K562 (cell line): Measurements from ENCODE around the gene KITLG. TPM values are rescaled to one million over a fixed set of nuclear protein-coding genes. Genes with fewer than 3 reads are reported as not detected.

Experiments used
- ATAC-seq: fragments of 200-7000 bp; cut with Tn5 transposase; 3 replicates; pipeline ENCODE4 v1.9.1; 2020; ENCODE audit warnings: moderate library complexity
- BruUV-seq: library from RNA; stranded (reverse); fragments of 400-500 nt; replicated peaks from 2 replicates; lab custom pipeline; 2021; lab: Mats Ljungman, UMichigan
- CTCF ChIA-PET: fragments of 300-600 bp; formaldehyde crosslinking; extraction: SDS; loops from one replicate; lab custom pipeline; 2021; ENCODE audit warnings: low intra/inter-chr PET ratio; lab: Yijun Ruan, JAX
- POLR2A ChIA-PET: fragments of 300-600, 350-650 bp; sonication (Branson Sonifier 250); formaldehyde crosslinking; extraction: SDS; loops from one replicate; lab custom pipeline; 2021; ENCODE audit warnings: antibody characterized with exemption, inconsistent platforms; lab: Yijun Ruan, JAX
- DNase-seq, 4 experiments: peaks; one replicate each; pipeline versions ENCODE4 v3.0.0 to v3.0.0-alpha.2; 2011 to 2018; ENCODE audit warnings: low spot score in 3 of 4, mixed read lengths in 3 of 4; ENCODE audit errors: extremely low read depth in 1 of 4
- FAIRE-seq: peaks from 2 replicates; lab custom pipeline; 2011; peaks lifted over from hg19 to GRCh38; lab: Jason Lieb, UNC
- H2AFZ ChIP-seq: 2 replicates; pipeline ENCODE4 v1.6.0; 2011; ENCODE audit warnings: low read depth, low read length, control low read depth, inconsistent platforms
- H3K27ac ChIP-seq: fragments of 200-600 bp; 3 replicates; pipeline ENCODE4 v1.8.0; 2011; ENCODE audit warnings: low read depth, mild to moderate bottlenecking, control low read depth, inconsistent platforms, low read length, moderate library complexity, mixed read lengths; ENCODE audit errors: extremely low read depth
- H3K27me3 ChIP-seq, 2 experiments: fragments of 300-600 bp in 1 of 2; 2 replicates in 1 of 2; 3 replicates in 1 of 2; pipeline versions ENCODE4 v1.6.0 to v1.8.0; 2011; ENCODE audit warnings: inconsistent platforms in 2 of 2, low read length in 2 of 2, mild to moderate bottlenecking in 1 of 2, mixed read lengths in 1 of 2, moderate library complexity in 1 of 2; ENCODE audit not compliant: control insufficient read depth in 2 of 2, insufficient read depth in 2 of 2
- H3K36me3 ChIP-seq: fragments of 300-600 bp; 3 replicates; pipeline ENCODE4 v1.8.0; 2011; ENCODE audit warnings: mild to moderate bottlenecking, low read length, inconsistent platforms; ENCODE audit not compliant: control insufficient read depth, insufficient read depth
- H3K4me1 ChIP-seq, 2 experiments: fragments of 200-600 bp in 1 of 2; replicated peaks in 1 of 2; 2 replicates in 1 of 2; 3 replicates in 1 of 2; pipeline versions ENCODE4 v1.5.1 to v1.8.0; 2011; ENCODE audit warnings: inconsistent platforms in 2 of 2, low read length in 2 of 2, mild to moderate bottlenecking in 1 of 2, mixed read lengths in 1 of 2, moderate library complexity in 1 of 2; ENCODE audit not compliant: control insufficient read depth in 2 of 2, insufficient read depth in 2 of 2
- H3K4me2 ChIP-seq: 2 replicates; pipeline ENCODE4 v1.6.1; 2011; ENCODE audit warnings: low read length, control low read depth, inconsistent platforms, mixed read lengths; ENCODE audit not compliant: insufficient read depth
- H3K4me3 ChIP-seq: fragments of 200-600 bp; sonication (generic), shearing (Covaris generic); 2 replicates; pipeline ENCODE4 v1.5.1; 2016; ENCODE audit warnings: control low read depth, inconsistent platforms
- H3K79me2 ChIP-seq: fragments of 200-600 bp; 3 replicates; pipeline ENCODE4 v1.8.0; 2011; ENCODE audit warnings: low read length, inconsistent platforms; ENCODE audit not compliant: control insufficient read depth, insufficient read depth
- H3K9ac ChIP-seq, 2 experiments: 2 replicates each; pipeline versions ENCODE4 v1.6.0 to v1.6.1; 2011; ENCODE audit warnings: low read depth in 2 of 2, low read length in 2 of 2, control low read depth in 1 of 2, inconsistent platforms in 1 of 2, mild to moderate bottlenecking in 1 of 2, mixed read lengths in 1 of 2; ENCODE audit not compliant: insufficient read depth in 1 of 2
- H3K9me1 ChIP-seq: one replicate; pipeline ENCODE4 v1.6.0; 2011; ENCODE audit warnings: inconsistent platforms, mild to moderate bottlenecking, low read length, moderate library complexity; ENCODE audit not compliant: control insufficient read depth, insufficient read depth
- H3K9me3 ChIP-seq: replicated peaks from 2 replicates; pipeline ENCODE4 v1.5.1; 2011; ENCODE audit warnings: low read depth, low read length, inconsistent platforms; ENCODE audit not compliant: control insufficient read depth, insufficient read depth
- H4K20me1 ChIP-seq: replicated peaks from 2 replicates; pipeline ENCODE4 v1.6.1; 2011; ENCODE audit warnings: low read length, inconsistent platforms, mixed read lengths; ENCODE audit not compliant: control insufficient read depth, insufficient read depth
- ARHGAP35 ChIP-seq: fragments of 450-650 bp; IDR thresholded peaks from 2 replicates; pipeline ENCODE4 v1.6.1; 2018; ENCODE audit not compliant: partially characterized antibody
- CBX5 ChIP-seq: IDR thresholded peaks from 2 replicates; pipeline ENCODE4 v1.6.1; 2014; ENCODE audit warnings: low read depth, borderline replicate concordance
- EZH2 ChIP-seq: IDR thresholded peaks from 2 replicates; pipeline ENCODE4 v1.6.1; 2012; ENCODE audit warnings: low read depth, mild to moderate bottlenecking, inconsistent platforms, low read length, borderline replicate concordance
- MAFG ChIP-seq: fragments of 450-650 bp; conservative IDR thresholded peaks from 2 replicates; pipeline ENCODE4 v1.6.1; 2016; ENCODE audit warnings: missing genetic modification characterization, missing compliant biosample characterization
- MBD2 ChIP-seq: sonication (generic); IDR thresholded peaks from 2 replicates; pipeline ENCODE4 v1.6.1; 2016; ENCODE audit warnings: low read depth, borderline replicate concordance
- POLR2H ChIP-seq: IDR thresholded peaks from 2 replicates; pipeline ENCODE4 v1.6.1; 2016; ENCODE audit warnings: missing genetic modification characterization, low read depth, mild to moderate bottlenecking, control low read depth, missing compliant biosample characterization, moderate library complexity
- POLR3G ChIP-seq: IDR thresholded peaks from 2 replicates; pipeline ENCODE4 v1.6.1; 2011; ENCODE audit not compliant: insufficient read length, insufficient replicate concordance; ENCODE audit errors: extremely low read depth
- RNF2 ChIP-seq: sonication (generic); IDR thresholded peaks from 2 replicates; pipeline ENCODE4 v1.6.1; 2016
- SMARCB1 ChIP-seq: IDR thresholded peaks from 2 replicates; pipeline ENCODE4 v1.6.1; 2011; ENCODE audit warnings: improper control_type of control experiment, low read depth; ENCODE audit not compliant: insufficient read length
- TGIF2 ChIP-seq: sonication (generic); formaldehyde crosslinking; IDR thresholded peaks from 2 replicates; pipeline ENCODE4 v1.8.1; 2022; ENCODE audit warnings: mild to moderate bottlenecking, missing genetic modification reagents, moderate library complexity
- TSC22D4 ChIP-seq: fragments of 450-650 bp; IDR thresholded peaks from 2 replicates; pipeline ENCODE4 v1.6.1; 2016; ENCODE audit warnings: missing genetic modification characterization, missing biosample characterization, control low read depth
- ZKSCAN8 ChIP-seq: fragments of 200-800 bp; sonication (Bioruptor generic); IDR thresholded peaks from 2 replicates; pipeline ENCODE4 v1.6.1; 2016; ENCODE audit warnings: missing genetic modification characterization, missing compliant biosample characterization
- WGBS: fragments of 100-300 bp; shearing (Covaris generic); methylation state at CpG from one replicate; pipeline ENCODE4 v1.1.6; 2016; ENCODE audit warnings: low coverage, mixed read lengths; ENCODE audit not compliant: insufficient coverage; ENCODE audit errors: missing lambda C conversion rate; 5-methylcytosine and 5-hydroxymethylcytosine counted together
- in situ Hi-C: fragments of 300-500 bp; cut with MboI; formaldehyde crosslinking; loops from 4 replicates; pipeline ENCODE4 v1.15.0; 2018; ENCODE audit warnings: inconsistent platforms, mixed read lengths
- intact Hi-C: fragments of 100-400 bp; cut with micrococcal nuclease; formaldehyde crosslinking; loops from 2 replicates; pipeline ENCODE4 v1.14.2; 2022
- polyA plus RNA-seq, 8 experiments: library from polyadenylated mRNA; depleted of rRNA in 4 of 8; stranded (reverse) in 5 of 8; unstranded in 3 of 8; fragments of >200 nt; fragmentation: Nextera tagmentation in 2 of 8; fragmentation: Illumina TruSeq in 1 of 8; extraction: Ambion mirVana in 2 of 8; extraction: Trizol in 1 of 8; gene quantifications; 2 replicates each; pipeline versions ENCODE4 v1.2.1 to v1.2.3, GENCODE V29; 2011 to 2014; ENCODE audit warnings: inconsistent platforms in 1 of 8, missing spikeins in 1 of 8
- total RNA-seq, 7 experiments: library from RNA; depleted of rRNA in 6 of 7; stranded (reverse); fragments of >200 nt in 6 of 7; fragmentation: Illumina TruSeq in 2 of 7; extraction: Trizol in 2 of 7; gene quantifications; 2 replicates each; pipeline versions ENCODE4 v1.2.1 to v1.2.3, GENCODE V29; 2011 to 2021; ENCODE audit warnings: low replicate concordance in 1 of 7
- TF ChIP-seq, protein P1 (sequence below): fragments of 250-450 bp; sonication (Bioruptor Pico); IDR thresholded peaks from 2 replicates; pipeline ENCODE4 v1.8.0; 2021; ENCODE audit warnings: moderate library complexity, mild to moderate bottlenecking, inconsistent platforms
- TF ChIP-seq, protein P2 (sequence below): sonication (generic); formaldehyde crosslinking; IDR thresholded peaks from 2 replicates; pipeline ENCODE4 v1.8.1; 2022; ENCODE audit warnings: missing genetic modification reagents
- TF ChIP-seq, protein P3 (sequence below): fragments of 450-650 bp; IDR thresholded peaks from 2 replicates; pipeline ENCODE4 v1.6.1; 2016; ENCODE audit warnings: low read depth, mild to moderate bottlenecking, moderate library complexity

The KITLG gene
- total and polyA plus RNA-seq, 9 of the 15 experiments (the other 6 are each of a cell fraction or from before 2014, with no cell fraction given) = 0.04 to 0.09 (median 0.04) TPM; not detected in 6

DNA sequence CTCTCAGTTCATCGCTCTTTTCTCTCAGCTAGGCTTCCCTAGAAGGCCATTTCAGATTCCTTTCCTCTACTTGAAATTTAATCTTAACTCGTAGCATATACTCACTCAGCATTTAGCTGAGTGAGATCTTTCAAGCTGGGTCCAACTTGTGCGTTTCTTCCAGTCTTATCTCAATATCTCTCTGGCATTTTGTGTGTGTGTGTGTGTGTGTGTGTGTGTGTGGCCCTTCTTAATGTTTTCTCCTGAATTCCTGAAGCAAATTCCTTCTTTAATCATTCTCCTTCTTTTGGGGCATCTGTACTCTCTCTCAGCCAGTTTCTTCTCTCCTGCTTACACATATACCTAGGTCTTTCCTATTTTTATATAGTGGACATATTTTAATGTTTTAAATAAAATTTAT, 129.1 kb downstream of the KITLG start:
- in situ Hi-C loops (no loop called here), intact Hi-C loops (no loop called here)
- DNase-seq (no peak), ATAC-seq (no peak)
- Histone ChIP-seq H2AFZ (no peak overlapping the region), H3K9me1 (no peaks in the 10 kb centered on the region), H3K36me3 (no peaks in the 10 kb centered on the region), H3K79me2 (no peaks in the 10 kb centered on the region), H3K9me3 (no peaks in the 10 kb centered on the region), H4K20me1 (no peaks in the 10 kb centered on the region), H3K9ac (no peak overlapping the region)
- BruUV-seq = no TSS peak
- POLR2A ChIA-PET = no interaction called here
- no peak for TF ChIP-seq CBX5
- TF ChIP-seq TGIF2 (CRISPR knock-in tag) = no peak
- no peak for TF ChIP-seq SMARCB1
- no peak for TF ChIP-seq MAFG
- no peak for TF ChIP-seq EZH2
- no peak for TF ChIP-seq POLR2H (tag)
- TF ChIP-seq, all 486 proteins: peak for 0
- WGBS = 7% methylated on average over 3 of the region's 3 CpGs
- Histone ChIP-seq H3K4me3 (no peak overlapping the region), H3K27ac (no peak overlapping the region), H3K27me3 (no peaks in the 10 kb centered on the region), H3K4me1 (no peaks in the 10 kb centered on the region), H3K4me2 (no peak overlapping the region)
- FAIRE-seq = no peak
- CTCF ChIA-PET = no interaction called here

DNA sequence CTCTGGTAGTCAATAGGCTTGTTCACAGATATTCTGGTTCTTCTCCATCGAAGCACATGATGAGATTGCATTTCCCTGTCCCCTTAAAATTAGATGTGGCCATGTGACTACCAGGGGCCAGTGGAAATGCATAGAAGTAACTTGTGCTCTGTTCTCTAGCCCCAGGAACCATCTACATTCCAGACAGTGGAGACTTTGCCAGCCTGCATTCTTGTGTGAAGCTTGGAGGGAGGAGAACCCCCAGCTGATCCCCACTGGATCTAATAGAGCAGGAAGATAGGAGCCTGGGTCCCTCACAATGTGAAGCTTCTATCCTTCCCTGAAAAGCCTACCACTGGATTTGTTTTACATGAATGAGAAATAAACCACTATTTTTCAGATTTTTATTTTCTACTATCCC, 130.1 kb downstream of the KITLG start:
- no peaks in the 10 kb centered on the region for H3K36me3 ChIP-seq
- no peaks in the 10 kb centered on the region for H3K9me3 ChIP-seq
- WGBS = 0% methylated on average over 1 of the region's 1 CpG
- H3K4me2 ChIP-seq = no peak overlapping the region
- CTCF ChIA-PET = no interaction called here
- no peak overlapping the region for H2AFZ ChIP-seq
- no peaks in the 10 kb centered on the region for H3K79me2 ChIP-seq
- no peaks in the 10 kb centered on the region for H4K20me1 ChIP-seq
- DNase-seq = no peak
- ATAC-seq = no peak
- POLR2A ChIA-PET = no interaction called here
- no peak overlapping the region for H3K27ac ChIP-seq
- no TSS peak for BruUV-seq
- no peak overlapping the region for H3K9ac ChIP-seq
- H3K27me3 ChIP-seq = no peaks in the 10 kb centered on the region
- in situ Hi-C loops = no loop called here
- H3K4me3 ChIP-seq = no peak overlapping the region
- no peaks in the 10 kb centered on the region for H3K9me1 ChIP-seq
- H3K4me1 ChIP-seq = no peaks in the 10 kb centered on the region
- intact Hi-C loops = no loop called here
- no peak for FAIRE-seq
- TF ChIP-seq TSC22D4 (tag) (no peak), ARHGAP35 (no peak), ZKSCAN8 (no peak), MBD2 (no peak), RNF2 (no peak), POLR3G (no peak)
- TF ChIP-seq, protein P1, sequence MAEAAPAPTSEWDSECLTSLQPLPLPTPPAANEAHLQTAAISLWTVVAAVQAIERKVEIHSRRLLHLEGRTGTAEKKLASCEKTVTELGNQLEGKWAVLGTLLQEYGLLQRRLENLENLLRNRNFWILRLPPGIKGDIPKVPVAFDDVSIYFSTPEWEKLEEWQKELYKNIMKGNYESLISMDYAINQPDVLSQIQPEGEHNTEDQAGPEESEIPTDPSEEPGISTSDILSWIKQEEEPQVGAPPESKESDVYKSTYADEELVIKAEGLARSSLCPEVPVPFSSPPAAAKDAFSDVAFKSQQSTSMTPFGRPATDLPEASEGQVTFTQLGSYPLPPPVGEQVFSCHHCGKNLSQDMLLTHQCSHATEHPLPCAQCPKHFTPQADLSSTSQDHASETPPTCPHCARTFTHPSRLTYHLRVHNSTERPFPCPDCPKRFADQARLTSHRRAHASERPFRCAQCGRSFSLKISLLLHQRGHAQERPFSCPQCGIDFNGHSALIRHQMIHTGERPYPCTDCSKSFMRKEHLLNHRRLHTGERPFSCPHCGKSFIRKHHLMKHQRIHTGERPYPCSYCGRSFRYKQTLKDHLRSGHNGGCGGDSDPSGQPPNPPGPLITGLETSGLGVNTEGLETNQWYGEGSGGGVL (CRISPR knock-in tag) = no peak
- TF ChIP-seq, protein P2, sequence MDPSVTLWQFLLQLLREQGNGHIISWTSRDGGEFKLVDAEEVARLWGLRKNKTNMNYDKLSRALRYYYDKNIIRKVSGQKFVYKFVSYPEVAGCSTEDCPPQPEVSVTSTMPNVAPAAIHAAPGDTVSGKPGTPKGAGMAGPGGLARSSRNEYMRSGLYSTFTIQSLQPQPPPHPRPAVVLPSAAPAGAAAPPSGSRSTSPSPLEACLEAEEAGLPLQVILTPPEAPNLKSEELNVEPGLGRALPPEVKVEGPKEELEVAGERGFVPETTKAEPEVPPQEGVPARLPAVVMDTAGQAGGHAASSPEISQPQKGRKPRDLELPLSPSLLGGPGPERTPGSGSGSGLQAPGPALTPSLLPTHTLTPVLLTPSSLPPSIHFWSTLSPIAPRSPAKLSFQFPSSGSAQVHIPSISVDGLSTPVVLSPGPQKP = no peak
- TF ChIP-seq, protein P3, sequence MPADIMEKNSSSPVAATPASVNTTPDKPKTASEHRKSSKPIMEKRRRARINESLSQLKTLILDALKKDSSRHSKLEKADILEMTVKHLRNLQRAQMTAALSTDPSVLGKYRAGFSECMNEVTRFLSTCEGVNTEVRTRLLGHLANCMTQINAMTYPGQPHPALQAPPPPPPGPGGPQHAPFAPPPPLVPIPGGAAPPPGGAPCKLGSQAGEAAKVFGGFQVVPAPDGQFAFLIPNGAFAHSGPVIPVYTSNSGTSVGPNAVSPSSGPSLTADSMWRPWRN = no peak
